ENCODE data around the gene CRYBG1.
A peak's percentile ranks its signal among the peaks of the same experiment; 100 is the strongest.

CRYBG1 gene

GRCh38 chr6:106612671-106613416 is 252.3 kb downstream of the CRYBG1 start:
- Histone ChIP-seq H3K36me3 (ENCODE audit: insufficient read depth, low read length) (no peaks in the 10 kb centered on the region), H3K4me2 (ENCODE audit: low read depth, low read length, poor library complexity, severe bottlenecking) (no peak overlapping the region), H3K27me3 (ENCODE audit: insufficient read depth, low read length, poor library complexity, severe bottlenecking) (no peaks in the 10 kb centered on the region)

GRCh38 chr6:106613590-106613989 is 253.1 kb downstream of the CRYBG1 start:
- H3K4me1 ChIP-seq (ENCODE audit: insufficient read depth, low read length, poor library complexity, severe bottlenecking) = peaks cover 49% of the 10 kb centered on the region
- H3K4me2 ChIP-seq (ENCODE audit: low read depth, low read length, poor library complexity, severe bottlenecking) = peak overlapping the region; percentile 51
- peak overlapping the region; percentile 13 for H3K9ac ChIP-seq (ENCODE audit: low read depth, low read length, poor library complexity, severe bottlenecking)
- no peaks in the 10 kb centered on the region for H3F3A ChIP-seq (ENCODE audit: low read depth)
- H3K27me3 ChIP-seq (ENCODE audit: insufficient read depth, low read length, poor library complexity, severe bottlenecking) = no peaks in the 10 kb centered on the region
- H3K4me3 ChIP-seq (ENCODE audit: low read length, poor library complexity, severe bottlenecking) = no peak overlapping the region
- no peaks in the 10 kb centered on the region for H3K36me3 ChIP-seq (ENCODE audit: insufficient read depth, low read length)
- H3K9me2 ChIP-seq (replicated peaks; ENCODE audit: low read depth, low read length) = no peaks in the 10 kb centered on the region
- TF ChIP-seq, protein P1, sequence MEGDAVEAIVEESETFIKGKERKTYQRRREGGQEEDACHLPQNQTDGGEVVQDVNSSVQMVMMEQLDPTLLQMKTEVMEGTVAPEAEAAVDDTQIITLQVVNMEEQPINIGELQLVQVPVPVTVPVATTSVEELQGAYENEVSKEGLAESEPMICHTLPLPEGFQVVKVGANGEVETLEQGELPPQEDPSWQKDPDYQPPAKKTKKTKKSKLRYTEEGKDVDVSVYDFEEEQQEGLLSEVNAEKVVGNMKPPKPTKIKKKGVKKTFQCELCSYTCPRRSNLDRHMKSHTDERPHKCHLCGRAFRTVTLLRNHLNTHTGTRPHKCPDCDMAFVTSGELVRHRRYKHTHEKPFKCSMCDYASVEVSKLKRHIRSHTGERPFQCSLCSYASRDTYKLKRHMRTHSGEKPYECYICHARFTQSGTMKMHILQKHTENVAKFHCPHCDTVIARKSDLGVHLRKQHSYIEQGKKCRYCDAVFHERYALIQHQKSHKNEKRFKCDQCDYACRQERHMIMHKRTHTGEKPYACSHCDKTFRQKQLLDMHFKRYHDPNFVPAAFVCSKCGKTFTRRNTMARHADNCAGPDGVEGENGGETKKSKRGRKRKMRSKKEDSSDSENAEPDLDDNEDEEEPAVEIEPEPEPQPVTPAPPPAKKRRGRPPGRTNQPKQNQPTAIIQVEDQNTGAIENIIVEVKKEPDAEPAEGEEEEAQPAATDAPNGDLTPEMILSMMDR (conservative IDR thresholded peaks at IDR 0.05; ENCODE audit: low read length) = no peak
- no peak for TF ChIP-seq EZH2phosphoT487 (IDR thresholded peaks at IDR 0.05; ENCODE audit: borderline replicate concordance)
- no peaks in the 10 kb centered on the region for H3K79me2 ChIP-seq (ENCODE audit: insufficient read depth, low read length)
- H2AFZ ChIP-seq (ENCODE audit: low read length) = no peak overlapping the region
- H4K20me1 ChIP-seq (ENCODE audit: insufficient read depth, low read length, poor library complexity, severe bottlenecking) = no peaks in the 10 kb centered on the region
- H3K9me3 ChIP-seq (ENCODE audit: insufficient read depth, low read depth, low read length) = no peaks in the 10 kb centered on the region

More at GRCh38 chr6:106612671-106613416, 252.3 kb downstream of the CRYBG1 start:
- Histone ChIP-seq H3K4me1 (ENCODE audit: insufficient read depth, low read length, poor library complexity, severe bottlenecking) (peaks cover 43% of the 10 kb centered on the region), H3K4me3 (ENCODE audit: low read length, poor library complexity, severe bottlenecking) (no peak overlapping the region), H4K20me1 (ENCODE audit: insufficient read depth, low read length, poor library complexity, severe bottlenecking) (no peaks in the 10 kb centered on the region), H3K9ac (ENCODE audit: low read depth, low read length, poor library complexity, severe bottlenecking) (no peak overlapping the region), H3F3A (ENCODE audit: low read depth) (no peaks in the 10 kb centered on the region), H3K9me3 (ENCODE audit: insufficient read depth, low read depth, low read length) (no peaks in the 10 kb centered on the region), H3K9me2 (replicated peaks; ENCODE audit: low read depth, low read length) (no peaks in the 10 kb centered on the region), H2AFZ (ENCODE audit: low read length) (no peak overlapping the region), H3K79me2 (ENCODE audit: insufficient read depth, low read length) (no peaks in the 10 kb centered on the region)
- TF ChIP-seq, protein P1 (conservative IDR thresholded peaks at IDR 0.05; ENCODE audit: low read length) = no peak
- TF ChIP-seq EZH2phosphoT487 (IDR thresholded peaks at IDR 0.05; ENCODE audit: borderline replicate concordance) = no peak

DNA sequence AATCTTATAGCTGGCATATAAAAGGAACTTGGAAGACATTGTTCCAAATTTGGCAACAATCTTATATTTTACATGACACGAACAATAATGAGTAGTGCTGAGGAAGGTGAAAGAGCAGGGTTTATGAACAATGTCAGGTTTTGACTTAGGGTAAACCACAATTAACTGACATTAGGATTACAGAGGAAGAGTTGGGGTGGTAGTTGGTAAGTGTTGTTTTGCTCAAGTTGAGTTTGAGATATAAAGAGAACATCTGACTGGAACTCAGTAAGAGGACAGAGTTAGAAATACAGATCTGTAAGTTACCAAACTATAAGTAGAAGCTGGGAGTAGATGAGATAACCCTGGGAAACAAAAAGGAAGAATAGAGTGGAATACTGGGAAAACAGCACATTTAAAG is 253.6 kb downstream of the CRYBG1 start:
- Histone ChIP-seq H2AFZ (ENCODE audit: low read length) (no peak overlapping the region), H3K9ac (ENCODE audit: low read depth, low read length, poor library complexity, severe bottlenecking) (peak overlapping the region; percentile 46), H3K4me2 (ENCODE audit: low read depth, low read length, poor library complexity, severe bottlenecking) (peak overlapping the region; percentile 51), H3K9me2 (replicated peaks; ENCODE audit: low read depth, low read length) (no peaks in the 10 kb centered on the region), H3K9me3 (ENCODE audit: insufficient read depth, low read depth, low read length) (no peaks in the 10 kb centered on the region), H3K4me3 (ENCODE audit: low read length, poor library complexity, severe bottlenecking) (peak overlapping the region; percentile 7), H4K20me1 (ENCODE audit: insufficient read depth, low read length, poor library complexity, severe bottlenecking) (no peaks in the 10 kb centered on the region), H3K27me3 (ENCODE audit: insufficient read depth, low read length, poor library complexity, severe bottlenecking) (no peaks in the 10 kb centered on the region), H3K4me1 (ENCODE audit: insufficient read depth, low read length, poor library complexity, severe bottlenecking) (peaks cover 55% of the 10 kb centered on the region), H3K79me2 (ENCODE audit: insufficient read depth, low read length) (no peaks in the 10 kb centered on the region), H3K36me3 (ENCODE audit: insufficient read depth, low read length) (no peaks in the 10 kb centered on the region), H3F3A (ENCODE audit: low read depth) (no peaks in the 10 kb centered on the region)
- TF ChIP-seq EZH2phosphoT487 (IDR thresholded peaks at IDR 0.05; ENCODE audit: borderline replicate concordance) = no peak
- TF ChIP-seq, protein P1 (conservative IDR thresholded peaks at IDR 0.05; ENCODE audit: low read length) = no peak

All from Loucy (cell line).